Kidney epithelial cell (primary cell): ENCODE results near the gene SDK2. TPM values are rescaled to one million over a fixed set of nuclear protein-coding genes. Genes with fewer than 3 reads are reported as not detected.

Experiments
- DNase-seq: peaks from one replicate; pipeline ENCODE4 v3.0.0-alpha.2; 2010; ENCODE audit warnings: low read depth
- H3K27me3 ChIP-seq: 2 replicates; pipeline ENCODE4 v1.6.0; 2011; ENCODE audit warnings: low read length; ENCODE audit not compliant: control insufficient read depth, insufficient read depth
- H3K36me3 ChIP-seq: 2 replicates; pipeline ENCODE4 v1.5.1; 2011; ENCODE audit warnings: low read length; ENCODE audit not compliant: control insufficient read depth, insufficient read depth
- H3K4me3 ChIP-seq: 2 replicates; pipeline ENCODE4 v1.5.1; 2011; ENCODE audit warnings: low read depth, mild to moderate bottlenecking, control low read depth, low read length
- CTCF ChIP-seq: IDR thresholded peaks from 2 replicates; pipeline ENCODE4 v1.5.1; 2011; ENCODE audit warnings: mild to moderate bottlenecking, moderate library complexity, low read length, control low read depth, inconsistent platforms; ENCODE audit not compliant: insufficient read depth, poor library complexity, severe bottlenecking
- total RNA-seq: library from RNA; depleted of rRNA; stranded (reverse); fragments of >200 nt; gene quantifications from 2 replicates; pipeline ENCODE4 v1.2.3, GENCODE V29; 2015

SDK2 gene
- total RNA-seq, 1 donor from 2014 or later, result 1.2 TPM

DNA sequence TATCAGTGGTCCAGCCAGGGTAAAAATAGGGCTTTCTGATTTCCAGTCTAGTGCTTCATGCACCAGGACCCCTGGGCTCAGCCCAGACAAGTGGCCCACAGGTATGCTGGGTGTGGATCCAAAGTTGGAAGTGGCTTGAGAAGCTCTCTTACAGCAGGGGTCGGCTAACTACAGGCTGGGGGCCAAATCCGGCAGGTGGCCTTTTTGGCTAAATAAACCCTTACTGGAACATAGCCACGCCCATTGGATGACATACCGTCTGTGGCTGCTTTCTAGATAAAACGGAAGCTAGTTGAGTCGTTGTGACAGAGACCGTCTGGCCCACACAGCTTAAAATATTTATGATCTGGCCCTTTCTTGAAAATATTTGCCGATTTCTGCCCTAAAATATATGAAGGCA, 213.4 kb downstream of the SDK2 start:
- Histone ChIP-seq H3K36me3 (no peaks in the 10 kb centered on the region), H3K4me3 (no peak overlapping the region), H3K27me3 (peaks cover 8% of the 10 kb centered on the region)
- TF ChIP-seq CTCF, result no peak
- DNase-seq, result no peak

- no peak for TF ChIP-seq CTCF
- no peaks in the 10 kb centered on the region for H3K36me3 ChIP-seq
Measured at GRCh38 chr17:73430165-73430680, 214.0 kb downstream of the SDK2 start.

DNA sequence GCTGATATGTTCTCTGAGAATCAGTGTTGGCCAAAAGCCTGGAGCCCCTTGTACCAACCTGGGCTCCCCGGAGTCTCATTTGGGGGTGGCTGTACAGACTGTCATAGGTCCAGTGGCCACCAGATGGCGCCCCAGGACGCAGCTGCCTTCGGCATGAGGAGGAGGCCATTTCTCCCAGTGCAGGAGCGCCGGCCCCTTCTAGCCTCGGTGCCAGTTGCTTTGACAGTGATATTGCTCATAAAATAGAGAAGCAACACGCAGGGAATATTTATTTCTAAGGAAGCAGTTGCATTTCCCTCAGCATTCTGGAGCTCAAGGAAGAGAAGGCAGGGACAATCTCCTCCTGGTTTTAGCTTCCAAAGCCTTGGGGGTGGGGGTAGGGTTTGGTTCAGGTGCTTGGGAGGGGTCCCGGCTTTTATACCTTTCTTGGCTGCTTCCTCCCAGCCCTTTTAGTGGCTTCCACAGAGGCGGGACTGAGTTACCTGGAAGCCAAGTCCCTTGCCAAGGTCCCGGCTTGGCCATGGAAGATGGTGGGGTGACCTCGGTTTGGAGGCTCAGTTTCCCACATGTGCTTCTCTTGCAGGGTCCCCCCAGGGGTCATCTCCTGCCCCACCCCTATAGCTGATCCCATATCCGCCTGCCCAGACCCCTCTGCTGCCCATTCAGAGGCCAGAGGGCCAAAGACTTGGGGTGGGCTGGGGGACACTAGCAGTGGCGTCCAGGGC, 214.6 kb downstream of the SDK2 start:
- Histone ChIP-seq H3K27me3 (peaks cover 8% of the 10 kb centered on the region), H3K4me3 (no peak overlapping the region), H3K36me3 (no peaks in the 10 kb centered on the region)
- peak; percentile 98 for TF ChIP-seq CTCF
- DNase-seq, result peak; percentile 5

More at GRCh38 chr17:73430165-73430680, 214.0 kb downstream of the SDK2 start:
- Histone ChIP-seq H3K27me3 (peaks cover 8% of the 10 kb centered on the region), H3K4me3 (no peak overlapping the region)
- DNase-seq, result no peak

DNA sequence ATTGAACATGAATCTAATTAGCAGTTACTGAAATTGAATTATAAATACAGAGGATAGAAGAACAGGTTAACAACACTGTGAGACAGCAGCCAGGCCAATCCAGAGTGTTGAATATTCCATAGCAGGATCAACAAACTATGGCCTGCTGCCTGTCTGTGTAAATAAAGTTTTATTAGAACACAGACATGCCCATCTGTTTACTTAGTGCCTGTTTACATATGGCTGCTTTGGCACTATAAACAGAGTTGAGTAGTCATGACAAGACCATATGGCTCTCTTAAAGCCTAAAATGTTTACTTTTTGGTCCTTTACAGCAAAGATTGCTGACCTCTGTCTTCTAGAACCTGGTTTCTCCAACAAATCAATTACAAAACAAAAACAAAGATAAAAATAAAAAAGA, 217.0 kb downstream of the SDK2 start:
- DNase-seq, result no peak
- no peak for TF ChIP-seq CTCF
- H3K27me3 ChIP-seq, result peaks cover 8% of the 10 kb centered on the region
- no peaks in the 10 kb centered on the region for H3K36me3 ChIP-seq
- H3K4me3 ChIP-seq, result no peak overlapping the region

DNA sequence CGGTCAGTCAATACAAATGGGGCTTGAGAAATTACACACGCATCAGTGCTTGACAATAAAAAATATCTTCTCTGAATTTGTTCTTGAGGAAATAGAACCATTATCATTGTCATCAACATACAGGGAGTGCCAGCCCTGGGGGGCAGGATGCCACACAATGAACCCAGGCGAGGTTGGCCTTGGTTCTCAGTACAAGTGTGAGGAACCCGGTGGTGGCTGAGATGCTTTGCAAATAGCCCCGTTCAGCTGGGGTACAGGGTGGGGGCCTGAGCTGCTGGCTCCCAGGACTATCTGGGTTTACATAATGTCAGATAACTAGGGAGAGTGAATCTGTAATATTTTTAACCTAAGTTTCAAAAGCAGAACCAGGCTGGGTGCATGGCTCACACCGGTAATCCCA, 219.7 kb downstream of the SDK2 start:
- Histone ChIP-seq H3K36me3 (no peaks in the 10 kb centered on the region), H3K27me3 (peaks cover under 1% of the 10 kb centered on the region), H3K4me3 (no peak overlapping the region)
- TF ChIP-seq CTCF, result no peak
- DNase-seq, result no peak

GRCh38 chr17:73423806-73424205, 220.4 kb downstream of the SDK2 start:
- Histone ChIP-seq H3K4me3 (no peak overlapping the region), H3K36me3 (no peaks in the 10 kb centered on the region), H3K27me3 (no peaks in the 10 kb centered on the region)
- no peak for TF ChIP-seq CTCF
- DNase-seq, result no peak
